HCEC 1CT (cell line): ENCODE results near the gene CTBP2.
A peak's percentile ranks its signal among the peaks of the same experiment; 100 is the strongest.
"Not testable (repeated sequence)": the region's sequence is repeated elsewhere in the genome, so short reads cannot be mapped to it uniquely, and the experiment has no call there.

Source experiments
- DNase-seq: peaks from one replicate; pipeline ENCODE4 v3.0.0-alpha.2; 2017

CTBP2 gene

GRCh38 chr10:125061557-125062226 is 98.7 kb downstream of the CTBP2 start:
- DNase-seq = no peak

- DNase-seq = peak; percentile 73
Observed at GRCh38 chr10:125060826-125061556, 99.4 kb downstream of the CTBP2 start.

- DNase-seq = no peak
Observed at GRCh38 chr10:125060482-125060825, 99.9 kb downstream of the CTBP2 start.

- DNase-seq = no peak
Observed at GRCh38 chr10:125060026-125060425, 100.3 kb downstream of the CTBP2 start.

GRCh38 chr10:125059348-125059747 is 101.0 kb downstream of the CTBP2 start:
- not testable (repeated sequence) for DNase-seq

GRCh38 chr10:125057158-125058001 is 103.0 kb downstream of the CTBP2 start:
- DNase-seq = peak; percentile 98

GRCh38 chr10:125056161-125057132 is 103.9 kb downstream of the CTBP2 start:
- DNase-seq = no peak

GRCh38 chr10:125055446-125055845 is 104.9 kb downstream of the CTBP2 start:
- no peak for DNase-seq

GRCh38 chr10:125054669-125055268 is 105.6 kb downstream of the CTBP2 start:
- DNase-seq = no peak

GRCh38 chr10:125054216-125054615 is 106.1 kb downstream of the CTBP2 start:
- no peak for DNase-seq

GRCh38 chr10:125052146-125052545 is 108.2 kb downstream of the CTBP2 start:
- DNase-seq = no peak

GRCh38 chr10:125050383-125050782 is 110.0 kb downstream of the CTBP2 start:
- no peak for DNase-seq

- DNase-seq = no peak
Observed at GRCh38 chr10:125049216-125049881, 111.0 kb downstream of the CTBP2 start.

- peak; percentile 76 for DNase-seq
Observed at GRCh38 chr10:125048094-125048864, 112.1 kb downstream of the CTBP2 start.

- no peak for DNase-seq
Observed at GRCh38 chr10:125043841-125044658, 116.3 kb downstream of the CTBP2 start.

GRCh38 chr10:125041856-125042506 is 118.4 kb downstream of the CTBP2 start:
- DNase-seq = no peak

GRCh38 chr10:125039354-125039769 is 121.0 kb downstream of the CTBP2 start:
- no peak for DNase-seq

GRCh38 chr10:125038637-125039036 is 121.7 kb downstream of the CTBP2 start:
- no peak for DNase-seq
